OCI-M2 (cell line): Measurements from ENCODE around the gene SPTBN4.

ENCODE experiments used
- DNase-seq: peaks from one replicate; lab custom pipeline; 2025; ENCODE audit not compliant: unreplicated experiment; lab: John Stamatoyannopoulos, UW

SPTBN4 gene

GRCh38 chr19:40600570-40601133 is 133.9 kb downstream of the SPTBN4 start:
- no peak for DNase-seq

DNA sequence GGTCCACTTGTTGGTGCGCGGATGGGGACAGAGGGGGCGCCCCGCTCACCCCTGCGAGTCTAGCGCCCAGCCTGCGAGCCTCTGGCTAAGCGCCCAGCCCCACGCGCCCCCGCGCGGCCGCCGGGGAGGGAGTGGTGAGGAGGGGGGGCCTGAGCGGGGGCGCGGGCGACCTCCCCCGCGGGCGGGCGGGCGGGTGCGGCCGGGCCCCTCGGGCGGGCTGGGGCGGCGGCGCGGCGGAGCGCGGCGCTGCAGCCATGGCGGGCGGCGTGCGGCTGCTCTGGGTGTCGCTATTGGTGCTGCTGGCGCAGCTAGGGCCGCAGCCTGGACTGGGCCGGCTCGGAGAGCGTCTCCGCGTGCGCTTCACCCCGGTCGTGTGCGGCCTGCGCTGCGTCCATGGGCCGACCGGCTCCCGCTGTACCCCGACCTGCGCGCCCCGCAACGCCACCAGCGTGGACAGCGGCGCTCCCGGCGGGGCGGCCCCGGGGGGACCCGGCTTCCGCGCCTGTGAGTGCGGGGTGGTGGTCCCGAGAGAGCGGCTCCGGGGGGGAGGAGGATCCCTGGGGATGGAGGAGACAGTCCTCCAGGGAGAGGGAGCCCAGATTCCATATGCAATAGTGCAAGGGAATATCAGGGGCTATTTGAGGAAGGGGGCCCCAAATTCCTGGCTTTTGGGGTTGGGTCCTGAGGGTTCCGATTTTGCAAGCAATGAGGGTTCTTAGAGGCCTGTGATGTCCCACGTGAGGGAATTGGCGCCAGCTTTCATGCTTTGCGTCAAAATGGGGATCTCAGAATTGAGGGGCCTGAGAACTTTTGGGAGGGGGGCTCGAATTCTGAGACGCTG is 134.6 kb downstream of the SPTBN4 start, which contains the start of gene LTBP4:
LTBP4 (plus strand) TSS at position 236 of the 841 bp plus-strand sequence; CDS start at position 255, 19 bp downstream.
- DNase-seq: no peak

DNA sequence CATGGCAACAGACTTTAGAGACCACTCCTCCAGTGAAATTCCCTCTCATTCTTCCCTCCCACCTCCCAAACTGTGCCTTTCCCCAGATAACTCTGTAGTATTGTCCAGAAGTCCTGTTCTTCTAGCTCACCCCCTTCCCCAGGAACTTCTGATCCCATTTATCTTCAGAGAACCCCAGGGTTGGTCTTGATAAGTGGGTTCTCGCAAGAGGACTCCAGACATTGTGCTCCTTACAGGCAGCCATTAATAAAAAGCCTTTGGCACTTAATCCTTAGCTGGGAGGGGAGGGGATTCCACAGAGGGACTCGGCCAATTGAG is 136.2 kb downstream of the SPTBN4 start:
- no peak for DNase-seq

DNA sequence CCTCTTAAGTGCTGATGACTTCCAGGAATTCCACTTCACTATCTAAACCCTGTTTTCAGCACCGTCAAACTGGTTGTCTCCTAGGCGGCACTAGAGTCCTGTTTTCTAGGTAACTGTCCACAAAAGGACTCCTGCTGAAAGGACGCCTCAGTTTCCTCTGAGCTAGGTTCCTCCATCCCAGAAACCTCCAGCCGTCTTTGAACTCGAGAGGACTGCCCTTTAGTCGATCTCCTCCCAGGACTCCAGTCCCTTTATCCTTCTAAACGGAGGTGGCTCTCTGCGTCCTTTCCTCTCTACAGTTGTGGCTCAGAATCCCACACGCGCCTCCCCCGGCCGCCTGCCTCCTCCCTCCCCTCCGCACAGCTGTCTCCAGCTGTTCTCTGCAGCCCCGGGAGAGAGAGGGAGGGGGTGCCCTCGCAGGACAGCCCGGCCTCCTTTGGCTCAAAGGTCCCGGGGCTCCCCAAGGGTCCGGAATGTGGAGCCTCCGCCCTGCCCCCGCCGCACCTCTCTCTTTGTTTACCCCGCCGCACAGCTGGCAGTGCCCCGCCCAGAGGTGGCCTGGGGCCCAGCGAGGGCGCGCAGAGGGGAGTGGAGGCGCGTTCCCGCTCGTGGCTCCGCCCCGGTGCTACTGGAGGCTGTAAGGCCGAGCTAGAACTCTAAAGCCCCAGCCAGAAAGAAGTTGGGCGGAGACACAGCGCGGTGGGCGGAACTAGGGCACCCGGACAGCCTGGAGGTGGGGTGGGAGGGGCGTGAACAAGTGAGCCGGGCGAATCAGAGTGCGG is 136.8 kb downstream of the SPTBN4 start:
- DNase-seq: peak; percentile 95

DNA sequence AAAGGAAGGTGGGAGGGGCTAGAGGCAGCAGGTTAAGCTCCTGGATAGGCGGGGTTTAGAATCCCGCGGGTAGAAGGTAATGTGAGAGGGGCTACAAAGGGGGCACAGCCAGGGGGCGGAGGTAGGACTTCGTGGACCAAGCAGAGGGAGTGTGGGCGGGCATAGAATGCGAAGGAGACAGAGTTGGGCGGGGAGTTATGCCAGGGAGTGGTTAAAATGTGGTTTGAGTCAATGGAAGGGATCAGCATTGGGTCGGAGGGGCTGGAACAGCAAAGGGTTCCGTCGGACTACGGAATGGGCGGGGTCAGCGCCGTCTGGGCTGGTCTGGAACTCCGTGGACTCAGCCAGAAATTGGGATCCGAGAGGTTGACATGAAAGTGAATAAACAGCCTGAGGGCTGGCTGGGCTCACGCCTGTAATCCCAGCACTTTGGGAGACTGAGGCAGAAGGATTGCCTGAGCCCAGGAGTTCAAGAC is 137.4 kb downstream of the SPTBN4 start:
- no peak for DNase-seq

DNA sequence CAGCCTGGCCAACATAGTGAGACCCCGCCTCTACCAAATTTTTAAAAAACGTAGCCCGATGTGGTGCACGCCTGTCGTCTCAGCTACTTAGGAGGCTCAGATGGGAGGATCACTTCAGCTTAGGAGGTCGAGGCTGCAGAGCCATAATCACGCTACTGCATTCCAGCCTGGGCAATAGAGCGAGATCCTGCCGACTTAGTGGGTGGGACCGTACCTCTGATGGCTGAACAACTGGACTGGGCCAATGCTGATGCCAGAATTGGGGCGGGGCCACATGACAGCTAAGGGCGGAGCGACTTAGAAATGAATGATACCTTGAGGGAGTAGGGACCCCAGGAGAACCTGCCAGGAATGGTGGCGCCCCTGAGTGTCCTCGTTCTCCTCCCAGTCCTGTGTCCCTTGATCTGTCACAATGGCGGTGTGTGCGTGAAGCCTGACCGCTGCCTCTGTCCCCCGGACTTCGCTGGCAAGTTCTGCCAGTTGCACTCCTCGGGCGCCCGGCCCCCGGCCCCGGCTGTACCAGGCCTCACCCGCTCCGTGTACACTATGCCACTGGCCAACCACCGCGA is 137.9 kb downstream of the SPTBN4 start:
- DNase-seq: no peak

DNA sequence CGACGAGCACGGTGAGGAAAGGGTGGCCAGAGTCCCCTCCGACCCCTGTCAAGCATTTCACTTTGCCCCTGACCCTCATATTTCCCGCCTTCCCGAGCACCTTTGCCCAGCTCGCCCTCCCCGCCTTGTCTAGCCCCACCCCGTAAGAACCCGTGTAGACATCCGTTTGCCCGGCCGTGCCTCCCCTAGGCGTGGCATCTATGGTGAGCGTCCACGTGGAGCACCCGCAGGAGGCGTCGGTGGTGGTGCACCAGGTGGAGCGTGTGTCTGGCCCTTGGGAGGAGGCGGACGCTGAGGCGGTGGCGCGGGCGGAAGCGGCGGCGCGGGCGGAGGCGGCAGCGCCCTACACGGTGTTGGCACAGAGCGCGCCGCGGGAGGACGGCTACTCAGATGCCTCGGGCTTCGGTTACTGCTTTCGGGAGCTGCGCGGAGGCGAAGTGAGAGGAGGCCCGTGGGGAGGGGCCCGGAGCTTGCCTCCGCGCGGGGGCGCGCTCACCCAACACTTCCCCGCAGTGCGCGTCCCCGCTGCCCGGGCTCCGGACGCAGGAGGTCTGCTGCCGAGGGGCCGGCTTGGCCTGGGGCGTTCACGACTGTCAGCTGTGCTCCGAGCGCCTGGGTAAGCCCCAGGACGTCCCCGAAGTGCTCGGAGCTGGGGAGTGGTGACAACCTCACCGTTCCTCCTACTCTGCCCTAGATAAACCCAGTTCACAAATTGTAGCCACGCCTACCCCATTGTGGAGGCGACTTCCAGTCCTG is 138.6 kb downstream of the SPTBN4 start:
- DNase-seq: no peak

- no peak for DNase-seq
Observed at GRCh38 chr19:40607311-40608239, 140.8 kb downstream of the SPTBN4 start.

- no peak for DNase-seq
Observed at GRCh38 chr19:40608240-40608621, 141.4 kb downstream of the SPTBN4 start.

- no peak for DNase-seq
Observed at GRCh38 chr19:40608957-40609356, 142.2 kb downstream of the SPTBN4 start.

- peak; percentile 67 for DNase-seq
Observed at GRCh38 chr19:40609561-40610395, 143.0 kb downstream of the SPTBN4 start.

- DNase-seq: no peak
Observed at GRCh38 chr19:40610396-40611064, 143.7 kb downstream of the SPTBN4 start.

- DNase-seq: no peak
Observed at GRCh38 chr19:40611096-40611495, 144.3 kb downstream of the SPTBN4 start.

DNA sequence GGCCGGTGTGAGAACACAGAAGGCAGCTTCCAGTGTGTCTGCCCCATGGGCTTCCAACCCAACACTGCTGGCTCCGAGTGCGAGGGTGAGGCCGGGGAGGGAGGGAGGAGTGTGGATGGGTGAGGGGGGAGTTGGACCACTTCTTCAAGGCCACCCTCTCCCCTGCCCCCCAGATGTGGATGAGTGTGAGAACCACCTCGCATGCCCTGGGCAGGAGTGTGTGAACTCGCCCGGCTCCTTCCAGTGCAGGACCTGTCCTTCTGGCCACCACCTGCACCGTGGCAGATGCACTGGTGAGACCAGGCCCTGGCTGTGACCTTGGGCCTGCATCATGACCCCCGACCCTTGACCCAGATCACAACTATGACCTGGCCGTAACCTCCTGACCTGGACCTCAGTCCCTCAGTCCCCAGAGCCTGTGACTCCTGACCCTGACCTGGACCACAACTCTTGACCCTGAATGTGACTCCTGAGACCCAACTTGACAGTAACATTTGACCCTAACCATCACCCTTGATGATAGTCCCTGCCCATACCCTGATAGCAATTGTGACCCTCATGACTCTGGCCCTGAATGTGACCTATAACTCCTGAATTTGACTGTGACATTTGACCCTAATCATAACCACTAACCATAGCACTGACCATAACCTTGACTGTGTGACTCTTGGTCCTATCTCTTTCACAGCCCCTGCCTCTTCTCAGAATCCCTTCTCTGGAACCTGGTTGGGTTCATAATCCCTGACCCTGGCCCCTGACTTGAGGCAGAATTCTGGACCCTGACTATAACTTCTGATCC is 145.3 kb downstream of the SPTBN4 start:
- DNase-seq: no peak

DNA sequence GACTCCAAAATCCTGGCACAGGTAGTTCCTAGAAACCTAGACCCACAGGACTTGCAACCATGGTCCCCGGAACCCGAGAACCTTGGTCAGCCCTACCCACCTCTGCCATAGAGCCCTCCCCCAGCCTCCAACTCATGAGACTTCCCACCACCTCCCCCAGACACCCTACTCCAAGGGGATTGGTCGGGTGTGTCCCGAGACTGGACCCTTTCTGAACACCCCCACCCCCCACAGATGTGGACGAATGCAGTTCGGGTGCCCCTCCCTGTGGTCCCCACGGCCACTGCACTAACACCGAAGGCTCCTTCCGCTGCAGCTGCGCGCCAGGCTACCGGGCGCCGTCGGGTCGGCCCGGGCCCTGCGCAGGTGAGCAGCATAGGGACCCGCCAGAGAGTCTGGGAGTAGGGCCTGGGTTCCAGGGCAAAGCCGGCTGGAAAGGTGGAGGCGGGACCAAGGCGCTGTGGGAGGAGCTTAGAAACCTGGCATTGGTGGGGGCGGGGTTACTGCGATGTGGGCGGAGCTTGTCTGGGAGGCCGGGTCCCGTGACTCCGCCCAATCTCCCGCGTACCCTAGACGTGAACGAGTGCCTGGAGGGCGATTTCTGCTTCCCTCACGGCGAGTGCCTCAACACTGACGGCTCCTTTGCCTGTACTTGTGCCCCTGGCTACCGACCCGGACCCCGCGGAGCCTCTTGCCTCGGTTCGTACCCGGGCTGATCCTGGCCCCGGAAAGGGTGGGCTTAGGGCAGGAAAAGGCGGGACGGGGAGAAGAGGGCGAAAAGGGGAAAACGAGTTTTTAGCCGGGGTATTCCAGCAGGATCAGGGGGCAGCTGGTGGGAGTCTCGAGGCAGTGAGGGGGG is 146.3 kb downstream of the SPTBN4 start:
- DNase-seq: no peak
